ENCODE data around the gene ZMYND10.

ZMYND10 gene

DNA sequence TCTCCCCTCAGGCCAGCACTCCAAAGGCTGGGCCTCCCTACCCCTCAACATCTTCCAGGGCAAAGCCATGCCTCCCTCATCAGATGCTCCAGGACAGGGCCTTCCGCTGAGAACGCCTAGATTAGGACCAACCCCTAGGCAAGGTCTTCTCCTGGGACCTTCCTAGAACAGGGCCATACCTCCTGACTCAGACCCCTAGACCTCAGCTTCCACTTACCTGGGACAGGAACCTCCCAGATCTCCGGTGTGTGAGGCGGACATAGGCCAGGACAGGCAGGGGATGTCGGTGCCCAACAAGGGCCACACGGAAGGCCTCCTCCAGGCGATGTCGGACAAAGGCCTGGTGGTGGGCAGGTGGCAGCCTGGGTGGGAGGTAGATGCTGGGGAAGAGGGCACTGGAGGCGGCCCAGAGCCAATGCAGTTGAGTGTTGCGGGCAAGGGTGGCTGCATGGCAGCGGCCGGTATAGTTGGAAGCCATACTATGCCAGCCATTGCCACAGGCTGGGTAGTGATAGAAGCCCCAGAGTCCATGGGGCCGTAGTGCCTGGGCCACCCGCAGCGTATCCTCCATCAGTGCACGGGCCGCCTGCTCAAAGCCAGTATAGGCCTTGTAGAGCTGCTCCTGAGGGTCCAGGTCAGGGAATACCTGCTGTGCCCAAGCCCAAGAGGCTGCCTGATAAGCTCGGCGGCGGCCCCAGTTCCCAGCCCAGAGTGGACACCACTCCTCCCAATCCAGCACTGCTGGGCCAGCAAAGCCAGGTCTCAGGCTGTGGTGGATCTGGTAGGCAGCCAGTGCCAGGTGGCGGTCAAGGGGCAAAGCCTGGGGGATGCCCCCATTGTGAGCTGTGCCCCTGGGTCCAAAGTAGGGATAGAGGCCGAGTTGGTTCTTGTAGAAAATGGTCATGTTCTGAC lies 50.8 kb downstream of the ZMYND10 start:
- no peak for DNase-seq (ENCODE audit: extremely low spot score, insufficient read length, low read depth)
- FAIRE-seq = no peak

GRCh38 chr3:50294089-50294488 lies 51.4 kb downstream of the ZMYND10 start:
- FAIRE-seq = no peak
- DNase-seq (ENCODE audit: extremely low spot score, insufficient read length, low read depth) = no peak

GRCh38 chr3:50293079-50293801 lies 52.3 kb downstream of the ZMYND10 start:
- DNase-seq (ENCODE audit: extremely low spot score, insufficient read length, low read depth) (no peak), FAIRE-seq (no peak)

- FAIRE-seq (peak; percentile 100), DNase-seq (ENCODE audit: extremely low spot score, insufficient read length, low read depth) (peak; percentile 89)
Measured at GRCh38 chr3:50292159-50293078, 53.1 kb downstream of the ZMYND10 start, which contains the start of gene IFRD2. IFRD2 (minus strand) TSS chr3:50292429; CDS start chr3:50292274, 155 bp downstream.
